K562 (cell line): ENCODE measurements around the gene RALGAPB. TPM values are rescaled to one million over a fixed set of nuclear protein-coding genes. Genes with fewer than 3 reads are reported as not detected.

Experiments used
- ARID1B ChIP-seq: fragments of 450-650 bp; IDR thresholded peaks from 2 replicates; pipeline ENCODE4 v1.6.1; 2016; ENCODE audit warnings: antibody characterized with exemption, mild to moderate bottlenecking, inconsistent platforms
- BRD9 ChIP-seq: fragments of 450-650 bp; IDR thresholded peaks from 2 replicates; pipeline ENCODE4 v1.6.1; 2018; ENCODE audit warnings: low read depth; ENCODE audit not compliant: partially characterized antibody
- CHCHD3 ChIP-seq: fragments of 250-450 bp; sonication (Bioruptor Pico); IDR thresholded peaks from 2 replicates; pipeline ENCODE4 v2.1.2; 2022; ENCODE audit warnings: mild to moderate bottlenecking
- FOS ChIP-seq: IDR thresholded peaks from 3 replicates; pipeline ENCODE4 v1.6.1; 2011; ENCODE audit not compliant: insufficient read length; ENCODE audit errors: extremely low read depth
- GABPB2 ChIP-seq: fragments of 250-450 bp; sonication (Bioruptor Pico); conservative IDR thresholded peaks from 2 replicates; pipeline ENCODE4 v1.5.1; 2021; ENCODE audit warnings: mild to moderate bottlenecking
- GTF2F1 ChIP-seq: IDR thresholded peaks from 2 replicates; pipeline ENCODE4 v1.6.1; 2011; ENCODE audit warnings: low read depth, low read length, improper control_type of control experiment
- HNRNPH1 ChIP-seq: fragments of 200-400 bp; formaldehyde crosslinking; optimal IDR thresholded peaks from 2 replicates; pipeline ENCODE3; 2017; ENCODE audit warnings: low read depth, mild to moderate bottlenecking, low read length, moderate library complexity
- MIER1 ChIP-seq: fragments of 450-650 bp; IDR thresholded peaks from 2 replicates; pipeline ENCODE4 v1.6.1; 2016; ENCODE audit warnings: antibody characterized with exemption, mild to moderate bottlenecking, low read depth
- NFIX ChIP-seq: fragments of 250-450 bp; sonication (Bioruptor Pico); IDR thresholded peaks from 2 replicates; pipeline ENCODE4 v1.4.0; 2020; ENCODE audit warnings: low read depth, mild to moderate bottlenecking, moderate library complexity
- PTBP1 ChIP-seq: fragments of 200-400 bp; formaldehyde crosslinking; IDR thresholded peaks from 2 replicates; pipeline ENCODE4 v1.6.1; 2017; ENCODE audit warnings: low read depth, low read length
- RFX7 ChIP-seq: fragments of 250-450 bp; sonication (Bioruptor Pico); IDR thresholded peaks from 2 replicates; pipeline ENCODE4 v1.5.1; 2021; ENCODE audit warnings: mild to moderate bottlenecking
- SMAD4 ChIP-seq: fragments of 250-450 bp; sonication (Bioruptor Pico); conservative IDR thresholded peaks from 2 replicates; pipeline ENCODE4 v1.8.0; 2021; ENCODE audit warnings: inconsistent platforms, mild to moderate bottlenecking, moderate library complexity
- SRSF9 ChIP-seq: fragments of 200-400 bp; formaldehyde crosslinking; IDR thresholded peaks from 2 replicates; pipeline ENCODE4 v1.6.1; 2017; ENCODE audit warnings: low read depth, low read length, borderline replicate concordance
- TEAD4 ChIP-seq, 2 experiments: sonication (generic) in 1 of 2; formaldehyde crosslinking in 1 of 2; IDR thresholded peaks; 2 replicates each; pipeline versions ENCODE4 v1.6.1 to v1.8.0; 2012 to 2022; ENCODE audit warnings: borderline replicate concordance in 1 of 2, inconsistent platforms in 1 of 2, low read length in 1 of 2, mild to moderate bottlenecking in 1 of 2, missing genetic modification reagents in 1 of 2
- ZNF3 ChIP-seq: fragments of 250-450 bp; sonication (Bioruptor Pico); IDR thresholded peaks from 2 replicates; pipeline ENCODE4 v1.5.0; 2021; ENCODE audit warnings: mild to moderate bottlenecking, moderate library complexity
- ZNF444 ChIP-seq: fragments of 250-450 bp; sonication (Bioruptor Pico); IDR thresholded peaks from 2 replicates; pipeline ENCODE4 v1.4.0; 2020; ENCODE audit warnings: mild to moderate bottlenecking, moderate library complexity
- ZNF764 ChIP-seq: fragments of 250-450 bp; sonication (Bioruptor Pico); IDR thresholded peaks from 2 replicates; pipeline ENCODE4 v1.4.0; 2020; ENCODE audit warnings: low read depth, mild to moderate bottlenecking, moderate library complexity
- polyA plus RNA-seq, 8 experiments: library from polyadenylated mRNA; depleted of rRNA in 4 of 8; stranded (reverse) in 5 of 8; unstranded in 3 of 8; fragments of >200 nt; fragmentation: Nextera tagmentation in 2 of 8; fragmentation: Illumina TruSeq in 1 of 8; extraction: Ambion mirVana in 2 of 8; extraction: Trizol in 1 of 8; gene quantifications; 2 replicates each; pipeline versions ENCODE4 v1.2.1 to v1.2.3, GENCODE V29; 2011 to 2014; ENCODE audit warnings: inconsistent platforms in 1 of 8, missing spikeins in 1 of 8
- total RNA-seq, 7 experiments: library from RNA; depleted of rRNA in 6 of 7; stranded (reverse); fragments of >200 nt in 6 of 7; fragmentation: Illumina TruSeq in 2 of 7; extraction: Trizol in 2 of 7; gene quantifications; 2 replicates each; pipeline versions ENCODE4 v1.2.1 to v1.2.3, GENCODE V29; 2011 to 2021; ENCODE audit warnings: low replicate concordance in 1 of 7
- TF ChIP-seq, protein P1 (sequence below): fragments of 450-650 bp; formaldehyde crosslinking; IDR thresholded peaks from 2 replicates; pipeline ENCODE4 v1.4.0; 2020; ENCODE audit warnings: mild to moderate bottlenecking, moderate library complexity
- TF ChIP-seq, protein P2 (sequence below): sonication (generic); formaldehyde crosslinking; IDR thresholded peaks from 2 replicates; pipeline ENCODE4 v1.8.0; 2022; ENCODE audit warnings: mild to moderate bottlenecking, missing genetic modification reagents
- TF ChIP-seq, protein P3 (sequence below): fragments of 250-450 bp; sonication (Bioruptor Pico); IDR thresholded peaks from 2 replicates; pipeline ENCODE4 v1.8.0; 2021; ENCODE audit warnings: moderate library complexity, mild to moderate bottlenecking, inconsistent platforms
- TF ChIP-seq, protein P4 (sequence below): sonication (generic); formaldehyde crosslinking; IDR thresholded peaks from 2 replicates; pipeline ENCODE4 v1.8.0; 2022; ENCODE audit warnings: mild to moderate bottlenecking, low read depth, missing genetic modification reagents
- TF ChIP-seq, protein P5 (sequence below): fragments of 250-450 bp; sonication (Bioruptor Pico); IDR thresholded peaks from 2 replicates; pipeline ENCODE4 v1.5.0; 2020; ENCODE audit warnings: mild to moderate bottlenecking

Gene RALGAPB
- total and polyA plus RNA-seq, 9 of the 15 experiments (the other 6 are each of a cell fraction or from before 2014, with no cell fraction given), result 4.3 to 25.6 (median 13.6) TPM

DNA sequence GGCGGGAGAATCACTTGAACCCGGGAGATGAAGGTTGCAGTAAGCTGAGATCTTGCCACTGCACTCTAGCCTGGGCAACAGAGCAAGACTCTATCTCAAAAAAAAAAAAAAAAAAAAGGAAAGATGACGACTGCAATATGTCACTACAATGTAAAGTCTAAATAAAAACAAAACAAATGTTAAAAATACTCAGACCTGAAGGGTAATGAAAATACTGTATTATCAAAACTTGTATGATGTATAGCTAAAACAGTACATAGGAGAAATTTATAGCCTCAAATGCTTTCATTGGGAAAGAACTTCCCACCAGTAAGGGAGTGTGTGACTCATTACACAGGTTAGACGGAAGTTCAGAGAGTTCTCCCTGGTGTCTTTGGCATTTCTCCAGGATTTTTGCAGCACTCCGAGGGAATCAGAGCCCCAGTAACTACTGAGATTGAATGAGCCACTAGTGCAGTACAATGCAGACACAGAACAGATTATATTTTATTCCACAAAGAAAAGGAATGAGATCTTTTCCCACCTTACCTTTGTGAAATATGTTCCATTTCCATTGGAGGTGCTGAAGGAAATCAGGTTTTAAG lies 12.5 kb upstream of the RALGAPB start (continued):
- TF ChIP-seq CHCHD3 (no peak), GTF2F1 (no peak), BRD9 (no peak), SRSF9 (no peak), NFIX (CRISPR knock-in tag) (no peak), ZNF3 (no peak), HNRNPH1 (no peak), ZNF764 (CRISPR knock-in tag) (no peak), RFX7 (CRISPR knock-in tag) (no peak), ARID1B (peak; percentile 56), SMAD4 (CRISPR knock-in tag) (0 out of 2 replicates have a peak, but pooled peaks have one; percentile 35), FOS (peak; percentile 18), TEAD4 (IDR thresholded peaks at IDR 0.05; ENCODE audit: low read length) (peak; percentile 46; the same call in 1 of the 2 replicates), TEAD4 (CRISPR knock-in tag; IDR thresholded peaks at IDR 0.05; ENCODE audit: borderline replicate concordance) (no peak), GABPB2 (no peak), MIER1 (no peak), ZNF444 (CRISPR knock-in tag) (no peak), PTBP1 (no peak)
- TF ChIP-seq, protein P1, sequence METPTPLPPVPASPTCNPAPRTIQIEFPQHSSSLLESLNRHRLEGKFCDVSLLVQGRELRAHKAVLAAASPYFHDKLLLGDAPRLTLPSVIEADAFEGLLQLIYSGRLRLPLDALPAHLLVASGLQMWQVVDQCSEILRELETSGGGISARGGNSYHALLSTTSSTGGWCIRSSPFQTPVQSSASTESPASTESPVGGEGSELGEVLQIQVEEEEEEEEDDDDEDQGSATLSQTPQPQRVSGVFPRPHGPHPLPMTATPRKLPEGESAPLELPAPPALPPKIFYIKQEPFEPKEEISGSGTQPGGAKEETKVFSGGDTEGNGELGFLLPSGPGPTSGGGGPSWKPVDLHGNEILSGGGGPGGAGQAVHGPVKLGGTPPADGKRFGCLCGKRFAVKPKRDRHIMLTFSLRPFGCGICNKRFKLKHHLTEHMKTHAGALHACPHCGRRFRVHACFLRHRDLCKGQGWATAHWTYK (CRISPR knock-in tag), result no peak
- TF ChIP-seq, protein P2, sequence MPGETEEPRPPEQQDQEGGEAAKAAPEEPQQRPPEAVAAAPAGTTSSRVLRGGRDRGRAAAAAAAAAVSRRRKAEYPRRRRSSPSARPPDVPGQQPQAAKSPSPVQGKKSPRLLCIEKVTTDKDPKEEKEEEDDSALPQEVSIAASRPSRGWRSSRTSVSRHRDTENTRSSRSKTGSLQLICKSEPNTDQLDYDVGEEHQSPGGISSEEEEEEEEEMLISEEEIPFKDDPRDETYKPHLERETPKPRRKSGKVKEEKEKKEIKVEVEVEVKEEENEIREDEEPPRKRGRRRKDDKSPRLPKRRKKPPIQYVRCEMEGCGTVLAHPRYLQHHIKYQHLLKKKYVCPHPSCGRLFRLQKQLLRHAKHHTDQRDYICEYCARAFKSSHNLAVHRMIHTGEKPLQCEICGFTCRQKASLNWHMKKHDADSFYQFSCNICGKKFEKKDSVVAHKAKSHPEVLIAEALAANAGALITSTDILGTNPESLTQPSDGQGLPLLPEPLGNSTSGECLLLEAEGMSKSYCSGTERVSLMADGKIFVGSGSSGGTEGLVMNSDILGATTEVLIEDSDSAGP, result no peak
- TF ChIP-seq, protein P3, sequence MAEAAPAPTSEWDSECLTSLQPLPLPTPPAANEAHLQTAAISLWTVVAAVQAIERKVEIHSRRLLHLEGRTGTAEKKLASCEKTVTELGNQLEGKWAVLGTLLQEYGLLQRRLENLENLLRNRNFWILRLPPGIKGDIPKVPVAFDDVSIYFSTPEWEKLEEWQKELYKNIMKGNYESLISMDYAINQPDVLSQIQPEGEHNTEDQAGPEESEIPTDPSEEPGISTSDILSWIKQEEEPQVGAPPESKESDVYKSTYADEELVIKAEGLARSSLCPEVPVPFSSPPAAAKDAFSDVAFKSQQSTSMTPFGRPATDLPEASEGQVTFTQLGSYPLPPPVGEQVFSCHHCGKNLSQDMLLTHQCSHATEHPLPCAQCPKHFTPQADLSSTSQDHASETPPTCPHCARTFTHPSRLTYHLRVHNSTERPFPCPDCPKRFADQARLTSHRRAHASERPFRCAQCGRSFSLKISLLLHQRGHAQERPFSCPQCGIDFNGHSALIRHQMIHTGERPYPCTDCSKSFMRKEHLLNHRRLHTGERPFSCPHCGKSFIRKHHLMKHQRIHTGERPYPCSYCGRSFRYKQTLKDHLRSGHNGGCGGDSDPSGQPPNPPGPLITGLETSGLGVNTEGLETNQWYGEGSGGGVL, result no peak
- TF ChIP-seq, protein P4, sequence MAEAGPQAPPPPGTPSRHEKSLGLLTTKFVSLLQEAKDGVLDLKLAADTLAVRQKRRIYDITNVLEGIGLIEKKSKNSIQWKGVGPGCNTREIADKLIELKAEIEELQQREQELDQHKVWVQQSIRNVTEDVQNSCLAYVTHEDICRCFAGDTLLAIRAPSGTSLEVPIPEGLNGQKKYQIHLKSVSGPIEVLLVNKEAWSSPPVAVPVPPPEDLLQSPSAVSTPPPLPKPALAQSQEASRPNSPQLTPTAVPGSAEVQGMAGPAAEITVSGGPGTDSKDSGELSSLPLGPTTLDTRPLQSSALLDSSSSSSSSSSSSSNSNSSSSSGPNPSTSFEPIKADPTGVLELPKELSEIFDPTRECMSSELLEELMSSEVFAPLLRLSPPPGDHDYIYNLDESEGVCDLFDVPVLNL (CRISPR knock-in tag), result no peak
- TF ChIP-seq, protein P5, sequence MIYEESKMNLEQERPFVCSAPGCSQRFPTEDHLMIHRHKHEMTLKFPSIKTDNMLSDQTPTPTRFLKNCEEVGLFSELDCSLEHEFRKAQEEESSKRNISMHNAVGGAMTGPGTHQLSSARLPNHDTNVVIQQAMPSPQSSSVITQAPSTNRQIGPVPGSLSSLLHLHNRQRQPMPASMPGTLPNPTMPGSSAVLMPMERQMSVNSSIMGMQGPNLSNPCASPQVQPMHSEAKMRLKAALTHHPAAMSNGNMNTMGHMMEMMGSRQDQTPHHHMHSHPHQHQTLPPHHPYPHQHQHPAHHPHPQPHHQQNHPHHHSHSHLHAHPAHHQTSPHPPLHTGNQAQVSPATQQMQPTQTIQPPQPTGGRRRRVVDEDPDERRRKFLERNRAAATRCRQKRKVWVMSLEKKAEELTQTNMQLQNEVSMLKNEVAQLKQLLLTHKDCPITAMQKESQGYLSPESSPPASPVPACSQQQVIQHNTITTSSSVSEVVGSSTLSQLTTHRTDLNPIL, result no peak
